22Rv1 (cell line): ENCODE data around the gene ARL6IP6.

Experiments
- ZFX ChIP-seq: fragments of 450-650 bp; IDR thresholded peaks from 2 replicates; pipeline ENCODE4 v1.6.1; 2017; ENCODE audit warnings: antibody characterized with exemption, borderline replicate concordance
- TF ChIP-seq, protein P1 (sequence below): fragments of 450-650 bp; IDR thresholded peaks from 2 replicates; pipeline ENCODE4 v1.5.1; 2017; ENCODE audit warnings: mild to moderate bottlenecking

DNA sequence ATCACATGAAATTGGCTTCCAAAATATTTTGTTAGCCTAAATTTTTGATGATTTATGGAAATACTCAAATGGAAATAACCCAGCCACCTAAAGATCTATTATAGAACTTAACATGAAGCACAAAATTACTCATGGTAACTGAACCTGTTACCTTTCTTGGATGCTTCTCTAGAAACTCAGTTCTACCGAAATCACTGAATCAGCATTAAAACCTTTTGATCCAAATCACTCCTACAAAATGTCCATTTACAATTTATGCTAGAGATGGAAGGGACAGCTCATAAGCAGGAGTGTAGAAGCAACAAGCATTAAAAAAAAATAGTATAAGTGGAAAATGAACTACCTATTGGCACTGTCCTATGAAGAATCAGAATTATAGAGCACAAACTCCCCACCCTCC, 3.3 kb upstream of the ARL6IP6 start:
- TF ChIP-seq ZFX, result no peak
- TF ChIP-seq, protein P1, sequence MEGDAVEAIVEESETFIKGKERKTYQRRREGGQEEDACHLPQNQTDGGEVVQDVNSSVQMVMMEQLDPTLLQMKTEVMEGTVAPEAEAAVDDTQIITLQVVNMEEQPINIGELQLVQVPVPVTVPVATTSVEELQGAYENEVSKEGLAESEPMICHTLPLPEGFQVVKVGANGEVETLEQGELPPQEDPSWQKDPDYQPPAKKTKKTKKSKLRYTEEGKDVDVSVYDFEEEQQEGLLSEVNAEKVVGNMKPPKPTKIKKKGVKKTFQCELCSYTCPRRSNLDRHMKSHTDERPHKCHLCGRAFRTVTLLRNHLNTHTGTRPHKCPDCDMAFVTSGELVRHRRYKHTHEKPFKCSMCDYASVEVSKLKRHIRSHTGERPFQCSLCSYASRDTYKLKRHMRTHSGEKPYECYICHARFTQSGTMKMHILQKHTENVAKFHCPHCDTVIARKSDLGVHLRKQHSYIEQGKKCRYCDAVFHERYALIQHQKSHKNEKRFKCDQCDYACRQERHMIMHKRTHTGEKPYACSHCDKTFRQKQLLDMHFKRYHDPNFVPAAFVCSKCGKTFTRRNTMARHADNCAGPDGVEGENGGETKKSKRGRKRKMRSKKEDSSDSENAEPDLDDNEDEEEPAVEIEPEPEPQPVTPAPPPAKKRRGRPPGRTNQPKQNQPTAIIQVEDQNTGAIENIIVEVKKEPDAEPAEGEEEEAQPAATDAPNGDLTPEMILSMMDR, result no peak
